COLO668 (cell line): ENCODE data around the gene HLCS.

Experiments
- DNase-seq: peaks from one replicate; lab custom pipeline; 2025; ENCODE audit not compliant: unreplicated experiment; lab: John Stamatoyannopoulos, UW

The HLCS gene

DNA sequence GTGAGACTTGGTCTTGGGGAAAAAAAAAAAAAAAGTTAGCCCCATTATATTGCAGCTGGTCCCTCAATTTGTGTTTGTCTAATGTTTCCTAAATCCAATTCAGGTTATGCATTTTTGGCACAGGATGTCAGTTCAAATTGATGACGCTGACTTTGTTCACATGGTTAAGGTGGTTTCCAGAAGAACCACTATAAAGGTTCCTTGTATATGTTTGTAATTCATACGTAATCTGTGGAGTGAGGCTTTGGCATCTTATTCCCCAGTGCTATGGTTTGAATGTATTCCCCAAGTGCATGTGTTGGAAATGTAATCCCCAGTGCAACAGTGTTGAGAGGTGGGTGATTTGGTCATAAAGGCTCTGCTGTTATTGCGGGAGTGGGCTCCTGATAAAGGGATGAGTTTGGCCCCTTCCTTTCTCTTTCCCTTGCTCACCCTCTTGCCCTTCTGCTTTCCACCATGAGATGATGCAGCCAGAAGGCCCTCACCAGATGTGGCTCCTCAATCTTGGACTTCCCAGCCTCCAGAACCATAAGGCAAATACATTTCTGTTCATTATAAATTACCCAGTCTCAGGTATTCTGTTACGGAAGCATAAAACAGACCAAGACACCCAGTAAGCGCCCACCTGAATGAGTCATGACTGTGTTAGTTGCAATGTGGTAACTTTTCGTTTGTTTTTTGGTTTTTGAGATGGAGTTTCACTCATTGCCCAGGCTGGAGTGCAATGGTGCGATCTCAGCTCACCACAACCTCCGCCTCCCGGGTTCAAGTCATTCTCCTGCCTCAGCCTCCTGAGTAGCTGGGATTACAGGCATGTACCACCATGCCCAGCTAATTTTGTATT is 19.5 kb upstream of the HLCS start:
- no peak for DNase-seq

DNA sequence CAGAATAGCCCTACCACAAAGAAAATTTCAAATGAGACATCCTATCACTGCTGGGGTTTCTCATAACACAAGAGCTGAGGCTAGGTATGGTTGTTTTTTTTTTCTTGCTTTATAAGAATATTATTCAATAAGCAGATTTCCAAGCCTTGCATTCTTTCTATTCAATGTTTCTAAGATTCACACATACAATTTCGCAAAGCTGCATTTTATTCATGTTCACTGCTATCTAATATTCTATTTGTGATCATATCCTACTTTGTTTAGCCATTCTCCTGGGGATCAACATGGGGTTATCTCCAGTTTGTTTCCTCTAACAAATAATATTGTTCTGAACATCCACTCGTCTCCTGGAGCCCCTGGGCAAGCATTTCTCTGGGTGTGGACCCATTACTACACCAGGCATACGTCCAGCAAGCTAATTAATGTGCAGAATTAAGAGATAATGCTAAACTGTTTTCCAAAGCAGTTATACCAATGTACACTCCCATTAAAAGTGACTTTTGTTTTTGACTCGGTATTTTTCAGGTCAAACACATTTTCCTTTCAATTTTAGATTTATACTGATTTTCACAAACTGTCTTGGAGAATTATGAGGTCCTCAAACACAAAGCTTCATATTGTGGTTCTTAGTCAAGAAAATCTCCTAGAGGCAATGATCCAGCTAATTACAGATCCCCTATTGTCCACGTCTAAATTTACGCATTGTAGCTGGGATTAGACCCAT is 15.7 kb upstream of the HLCS start:
- no peak for DNase-seq

DNA sequence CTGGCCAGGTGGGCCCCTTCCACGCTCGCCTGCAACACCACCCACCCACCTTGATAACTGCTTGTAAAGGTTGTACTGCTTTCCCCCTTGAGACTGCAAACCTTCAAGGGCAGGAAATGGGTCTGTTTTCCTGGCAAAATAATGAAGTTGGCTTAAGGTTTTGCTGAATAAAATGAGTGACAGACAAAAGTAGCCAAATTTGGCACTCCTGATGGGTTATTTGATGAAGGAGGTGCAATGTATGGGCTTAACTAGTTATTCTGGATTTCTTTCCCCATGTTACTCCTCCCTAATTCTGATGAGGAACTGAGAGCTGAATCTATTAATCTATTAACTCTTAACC is 14.6 kb upstream of the HLCS start:
- no peak for DNase-seq

DNA sequence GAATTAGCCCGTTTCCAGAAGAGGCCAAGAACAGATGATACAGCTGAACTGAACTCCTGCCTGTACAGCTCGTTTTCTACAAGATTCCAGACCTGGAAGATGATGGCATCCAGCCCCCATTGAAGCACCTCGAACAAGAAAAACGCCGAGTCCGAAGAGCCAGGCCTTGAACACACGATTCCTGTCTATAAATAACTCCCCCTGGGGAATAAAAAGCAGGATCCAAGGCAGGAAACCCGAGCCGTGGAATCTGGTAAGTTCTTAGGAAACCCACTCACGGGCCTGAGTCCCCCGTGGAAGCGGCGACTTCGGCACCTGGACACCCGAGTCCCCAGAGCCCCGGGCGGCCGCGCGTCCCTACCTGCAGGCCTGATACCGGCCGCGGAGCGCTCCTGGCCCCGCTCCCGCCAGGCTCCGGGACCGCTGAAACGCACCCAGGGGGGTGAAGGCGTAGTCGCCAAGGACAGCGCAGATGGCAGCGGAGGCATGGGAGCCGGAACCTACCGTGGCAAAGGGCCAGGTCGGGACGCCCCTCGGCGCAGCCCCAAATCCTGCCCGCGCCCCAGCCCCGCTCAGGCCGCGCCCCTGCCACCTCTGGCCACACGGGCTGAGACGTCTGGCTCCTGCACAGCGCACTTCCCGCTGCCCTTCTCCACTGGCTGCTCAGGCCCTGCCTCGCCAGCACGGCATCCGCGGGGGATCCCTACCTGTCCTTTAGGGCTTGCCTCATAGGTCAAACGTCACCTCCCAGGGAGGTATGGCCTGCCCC is 14.0 kb upstream of the HLCS start:
- peak; percentile 79 for DNase-seq

DNA sequence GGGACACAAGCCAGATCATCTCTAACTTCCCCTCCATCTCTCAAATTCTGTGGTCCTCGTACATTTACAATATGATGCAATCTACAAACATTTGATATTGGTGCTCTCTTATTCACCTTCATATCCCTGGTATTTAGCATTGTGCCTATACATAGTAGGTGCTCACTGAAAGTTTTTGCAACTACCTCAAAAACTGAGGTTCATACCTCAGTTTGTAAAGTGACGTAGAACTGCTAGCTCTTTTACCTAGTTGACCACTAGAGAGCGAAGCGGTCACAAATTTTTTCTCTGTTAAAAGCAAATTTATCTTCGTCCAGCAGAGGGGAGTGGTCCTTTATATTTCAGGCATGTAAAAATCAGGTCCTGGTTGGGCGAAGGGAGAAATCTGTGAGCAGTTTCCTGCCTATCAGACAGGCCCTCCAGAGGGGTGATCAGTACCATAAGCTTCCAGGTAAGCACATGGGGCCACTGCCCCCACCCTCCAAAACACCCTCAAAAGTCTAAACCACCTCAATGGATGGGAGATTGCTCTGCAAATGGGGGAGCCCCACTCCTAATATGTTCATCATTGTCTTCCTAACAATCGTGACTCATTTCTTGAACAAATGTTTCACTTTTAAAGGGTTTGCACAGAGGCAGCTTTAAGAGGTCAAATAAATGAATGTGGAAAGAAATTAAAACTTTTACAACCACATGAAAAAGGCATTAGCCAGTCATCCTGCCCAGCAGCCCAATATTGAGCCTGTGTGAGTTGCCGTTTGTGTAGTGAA is 10.6 kb upstream of the HLCS start:
- DNase-seq, result no peak

DNA sequence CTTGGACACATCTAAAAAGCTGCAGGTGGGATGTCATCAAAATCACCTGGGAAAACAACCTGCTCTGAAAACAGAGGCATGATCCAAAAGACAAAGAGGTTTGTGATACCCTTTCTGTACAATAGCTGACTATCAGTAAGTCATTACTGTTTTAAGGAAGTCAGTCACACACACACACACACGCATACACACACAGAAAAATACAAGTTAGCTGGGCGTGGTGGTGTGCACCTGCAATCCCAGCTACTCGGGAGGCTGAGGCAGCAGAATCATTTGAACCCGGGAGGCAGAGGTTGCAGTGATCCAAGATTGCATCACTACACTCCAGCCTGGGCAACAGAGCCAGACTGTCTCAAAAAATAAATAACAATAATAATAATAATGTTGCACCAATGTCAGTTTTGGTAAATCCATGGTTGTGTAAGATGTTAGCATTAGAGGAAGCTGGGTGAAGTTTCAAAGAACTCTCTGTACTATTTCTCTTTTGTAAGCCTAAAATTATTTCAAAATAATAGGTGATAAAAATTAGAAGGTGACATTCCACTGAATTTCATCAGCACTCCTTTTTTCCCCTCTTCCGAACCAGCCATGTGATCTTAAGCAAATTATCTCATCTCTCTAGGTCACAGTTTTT is 9.9 kb upstream of the HLCS start:
- no peak for DNase-seq

DNA sequence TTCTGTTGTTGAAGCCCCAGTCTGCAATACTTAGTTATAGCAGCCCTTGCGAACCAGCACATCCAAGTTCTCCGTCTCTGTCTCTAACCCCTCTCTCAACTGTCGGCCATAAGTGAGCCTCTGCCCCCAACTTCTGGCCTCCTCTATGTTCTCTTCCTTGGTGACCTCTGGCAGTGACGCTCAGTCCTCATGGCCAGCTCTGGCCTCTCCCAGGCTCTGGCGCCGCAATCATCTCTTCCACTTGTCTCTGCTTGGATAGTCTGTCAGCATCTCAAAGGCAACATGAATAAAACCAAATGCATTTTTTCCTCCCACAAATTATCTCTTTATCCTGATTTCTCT is 8.4 kb upstream of the HLCS start:
- DNase-seq, result no peak

DNA sequence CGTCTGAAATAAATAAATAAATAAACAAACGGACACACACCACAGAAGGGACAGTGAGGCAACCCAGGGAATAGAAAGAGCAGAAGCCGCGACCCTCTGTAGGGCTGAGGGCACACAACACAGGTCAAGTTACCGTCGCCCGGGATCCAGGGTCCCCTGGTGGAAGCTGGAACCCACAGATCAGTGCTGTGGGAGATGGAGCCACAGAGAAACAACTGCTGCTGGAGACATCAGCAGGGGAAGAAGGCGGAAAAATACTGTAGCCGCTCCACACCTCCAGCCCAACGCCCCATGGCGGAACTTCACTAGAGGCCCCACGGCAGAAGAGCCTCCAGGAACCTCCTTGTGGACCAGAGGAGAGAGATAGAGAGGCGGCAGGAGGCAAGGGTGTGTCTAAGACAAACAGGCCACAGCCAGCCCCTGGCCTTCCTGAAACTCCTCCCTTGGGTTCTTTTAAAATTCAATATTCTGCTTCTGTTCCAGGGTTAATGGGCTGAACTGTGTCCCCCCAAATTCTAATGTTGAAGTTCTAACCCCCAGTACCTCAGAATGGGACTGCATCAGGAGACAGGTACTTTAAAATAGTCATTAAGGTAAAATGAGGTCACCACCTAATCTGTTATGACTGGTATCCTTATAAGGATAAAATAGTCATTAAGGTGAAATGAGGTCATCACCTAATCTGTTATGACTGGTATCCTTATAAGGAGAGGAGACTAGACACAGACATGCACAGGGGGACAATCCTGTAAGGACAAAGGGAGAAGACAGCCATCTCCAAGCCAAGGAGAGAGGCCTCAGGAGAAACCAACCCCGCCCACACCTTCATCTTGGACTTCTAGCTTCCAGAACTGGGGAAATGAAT is 7.7 kb upstream of the HLCS start:
- DNase-seq, result no peak

DNA sequence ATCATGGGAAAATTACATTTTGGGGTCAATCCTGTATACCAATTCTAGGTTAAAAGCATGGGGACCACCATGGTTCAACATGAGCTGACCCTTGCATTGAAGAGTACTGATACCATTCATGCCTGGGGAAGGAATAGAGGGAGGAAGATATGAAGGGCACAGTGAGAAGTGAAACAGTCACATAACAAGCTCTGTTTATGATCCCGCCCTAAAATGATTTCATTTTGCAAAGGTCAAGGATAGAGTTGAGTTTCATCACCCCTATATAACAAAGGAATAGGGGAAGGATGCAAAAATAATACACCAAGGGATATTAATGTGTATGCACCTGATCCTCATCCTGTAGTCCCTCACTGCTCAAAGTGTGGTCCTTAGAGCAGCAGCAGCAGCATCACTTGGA is 2.5 kb upstream of the HLCS start:
- DNase-seq, result no peak

DNA sequence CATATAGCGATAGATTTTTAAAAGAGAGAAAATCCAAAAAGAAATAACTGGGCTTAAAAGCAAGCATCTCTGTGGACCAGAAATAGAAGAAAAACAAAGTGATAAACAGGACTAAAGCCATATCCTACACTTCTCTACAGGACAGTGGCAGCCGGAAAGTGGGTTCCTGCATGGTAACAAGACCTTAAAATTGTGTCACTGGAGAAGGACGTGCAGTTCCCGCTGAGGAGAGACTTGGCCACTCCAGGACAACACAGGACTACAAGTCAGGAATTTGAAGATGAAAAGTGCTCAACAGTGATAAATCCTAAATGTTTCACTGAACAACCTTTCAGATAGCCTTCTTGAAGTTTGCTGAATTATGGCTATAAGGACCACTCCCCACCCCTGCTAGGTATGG is 1.9 kb upstream of the HLCS start:
- no peak for DNase-seq

DNA sequence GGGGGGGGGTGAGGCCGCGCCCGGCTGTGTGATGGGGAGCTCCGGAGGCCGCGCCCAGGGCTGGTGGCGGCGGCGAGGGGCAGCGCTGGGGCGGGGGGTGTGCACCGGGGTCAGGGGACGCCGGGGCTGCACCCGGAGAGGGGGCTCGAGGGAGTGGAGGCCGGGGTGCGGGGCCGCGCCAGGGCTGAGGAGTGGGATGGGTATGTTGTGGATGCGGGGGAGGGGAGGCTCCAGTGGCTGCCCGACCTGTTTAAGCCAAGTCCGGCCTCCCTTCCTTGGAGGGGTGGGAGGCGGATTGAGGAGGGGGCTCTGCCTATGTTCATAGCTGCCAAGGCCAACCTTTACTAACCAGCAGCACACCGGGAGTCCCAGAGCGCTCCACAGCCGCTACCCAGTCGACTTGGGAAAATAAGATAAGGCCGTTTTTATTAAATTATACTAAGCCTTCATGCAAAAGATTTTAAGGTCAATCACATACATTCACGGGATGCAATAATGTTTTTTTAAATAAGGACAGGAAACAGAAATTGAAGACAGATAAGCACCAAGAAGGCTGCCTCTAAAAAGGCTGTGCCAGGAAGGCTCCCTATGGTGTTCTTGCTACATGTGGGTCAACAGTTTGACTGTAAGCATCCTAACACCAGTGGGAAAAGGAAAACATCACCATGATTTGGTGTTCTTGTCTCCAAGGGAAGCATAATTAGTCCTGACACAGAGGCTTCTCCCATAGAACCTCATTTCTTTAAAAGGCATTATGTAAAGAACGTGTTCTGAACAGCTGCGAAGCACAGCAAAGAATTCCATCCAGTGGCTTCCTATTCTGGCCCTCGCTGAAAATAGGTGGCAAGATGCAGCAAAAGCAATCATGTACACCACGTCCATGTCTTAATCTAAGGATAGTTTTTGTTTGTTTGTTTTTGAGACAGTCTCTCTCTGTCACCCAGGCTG is 626 bp upstream of the HLCS start:
- DNase-seq, result no peak

DNA sequence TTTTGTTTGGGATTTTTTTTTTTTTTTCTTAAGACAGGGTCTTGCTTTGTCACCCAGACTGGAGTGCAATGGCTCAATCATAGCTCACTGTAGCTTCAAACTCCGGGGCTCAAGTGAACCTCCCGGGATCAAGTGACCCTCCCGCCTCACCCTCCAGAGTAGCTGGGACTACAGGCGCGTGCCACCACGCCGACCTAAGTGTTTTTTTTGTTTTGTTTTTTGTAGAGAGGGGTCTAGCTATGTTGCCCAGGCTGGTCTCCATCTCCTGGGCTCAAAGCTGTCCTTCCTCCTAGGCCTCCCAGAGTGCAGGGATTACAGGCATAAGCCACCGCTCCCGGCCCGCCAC is 776 bp downstream of the HLCS start:
- DNase-seq, result no peak

DNA sequence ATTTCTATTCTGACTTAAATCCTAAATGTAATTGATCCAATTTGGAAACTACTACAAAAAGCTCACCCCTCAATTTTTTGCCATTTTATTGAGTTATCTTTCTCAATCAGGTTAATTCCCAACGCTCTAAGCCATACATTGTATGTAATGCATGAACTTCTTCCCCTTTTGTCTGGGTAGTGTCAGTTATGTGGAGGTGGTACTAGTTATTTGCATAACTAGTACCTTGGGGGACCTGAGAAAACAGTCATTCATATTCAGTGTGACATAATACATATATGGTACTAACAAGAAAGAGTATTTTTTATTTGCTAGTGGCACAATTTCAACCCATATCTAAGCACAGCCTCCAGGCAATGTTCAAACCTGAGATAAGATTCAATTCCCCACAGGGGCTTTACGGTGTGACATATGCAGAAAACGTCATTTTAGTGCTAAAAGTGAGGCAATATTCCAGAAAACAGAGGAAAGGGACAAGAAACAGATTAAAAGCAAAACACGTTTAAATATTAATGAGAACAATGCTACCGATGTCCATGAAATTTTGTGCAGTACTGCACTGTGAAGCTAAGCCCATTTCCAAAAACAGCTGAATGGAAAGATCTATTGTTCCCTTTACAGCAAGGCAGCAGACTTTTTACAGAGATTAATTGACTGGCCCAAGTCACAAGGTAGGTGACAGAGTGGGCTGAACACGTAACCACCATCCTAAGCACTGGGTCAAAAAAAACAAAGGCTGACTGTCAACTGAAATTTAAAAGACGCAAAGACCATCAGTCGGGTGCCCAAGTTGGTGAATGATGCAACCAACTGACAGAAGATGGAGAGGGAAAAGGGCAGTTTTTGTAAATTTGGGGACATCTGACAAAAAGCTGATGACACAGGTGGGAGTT is 1.4 kb downstream of the HLCS start:
- DNase-seq, result no peak

DNA sequence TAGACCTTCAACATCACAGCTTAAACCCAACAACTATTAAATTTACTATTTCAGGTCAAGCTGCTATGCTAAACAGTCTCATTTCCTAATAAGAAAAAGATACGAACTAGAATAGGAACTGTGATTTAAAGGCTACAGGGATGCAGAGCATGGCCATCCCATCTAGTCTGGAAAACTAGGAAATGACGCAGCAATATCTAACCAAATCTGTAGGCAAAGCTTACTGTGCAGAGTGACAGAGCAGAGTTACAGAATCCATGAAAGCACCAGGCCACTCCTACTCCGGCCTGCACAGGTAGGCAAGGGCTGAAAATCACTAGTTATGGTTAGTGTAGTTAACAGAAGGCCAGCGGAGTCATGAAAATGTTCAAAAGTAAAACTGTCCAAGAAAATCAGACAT is 2.1 kb downstream of the HLCS start:
- DNase-seq, result no peak

DNA sequence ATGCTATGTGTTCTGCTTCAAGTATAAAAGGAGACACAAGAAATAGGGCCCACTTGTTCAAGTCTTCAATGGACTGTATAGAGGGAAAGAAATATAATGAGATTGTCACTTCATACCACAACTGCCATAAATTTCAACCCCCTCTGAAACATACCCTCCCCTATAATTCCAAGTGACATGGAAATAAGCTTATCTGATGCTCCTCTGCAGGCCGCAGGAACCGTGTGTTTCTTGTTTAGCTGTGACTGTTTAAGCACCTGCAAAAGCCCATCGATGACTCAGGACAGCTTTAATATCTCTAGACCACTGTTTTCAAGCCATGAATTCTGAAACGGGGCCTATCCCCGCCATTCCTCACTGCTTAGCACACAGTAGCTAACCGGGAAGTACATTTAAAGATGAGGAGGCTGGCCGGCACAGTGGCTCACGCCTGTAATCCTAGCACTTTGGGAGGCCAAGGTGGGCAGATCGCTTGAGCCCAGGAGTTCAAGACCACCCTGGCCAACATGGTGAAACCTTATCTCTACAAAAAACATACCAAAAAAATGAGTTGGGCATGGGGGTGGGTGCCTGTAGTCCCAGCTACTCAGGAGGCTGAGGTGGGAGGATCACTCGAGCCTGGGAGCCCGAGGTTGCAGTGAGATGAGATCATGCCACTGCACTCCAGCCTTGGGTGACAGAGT is 4.2 kb downstream of the HLCS start:
- DNase-seq, result no peak

DNA sequence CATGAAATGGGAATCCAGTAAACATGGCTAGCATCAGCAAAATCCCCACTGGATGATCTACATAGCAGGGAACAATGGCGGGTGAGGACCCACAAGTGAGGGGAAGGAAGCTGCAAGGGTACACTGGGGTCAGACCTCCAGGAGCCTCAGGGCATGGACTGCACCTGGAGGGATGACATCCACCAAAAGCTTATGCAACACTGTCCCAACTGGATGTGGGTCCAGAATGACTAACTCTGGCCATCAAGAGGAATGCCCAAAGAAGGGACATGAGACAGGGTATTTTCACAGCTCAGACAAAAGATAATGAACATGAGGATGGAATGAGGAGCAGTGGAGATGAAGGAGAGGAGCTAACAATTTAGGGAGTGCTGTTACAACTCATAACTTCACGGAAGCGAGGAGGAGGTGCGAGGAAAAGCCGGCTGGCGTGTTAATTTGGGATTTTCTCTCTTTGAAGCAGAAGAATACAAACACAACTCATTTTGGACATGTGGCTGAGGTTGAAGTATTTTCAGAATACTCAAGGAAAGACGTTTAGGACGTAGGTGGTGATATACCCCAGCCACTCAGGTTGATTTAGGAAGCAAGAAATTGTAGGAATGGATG is 5.7 kb downstream of the HLCS start:
- no peak for DNase-seq
